Pancreas (tissue), 10 donors: ENCODE results near the gene POLR3B. TPM values are rescaled to one million over a fixed set of nuclear protein-coding genes. Genes with fewer than 3 reads are reported as not detected.

Experiments used
- ATAC-seq, 4 donors: fragments of 200-7000 bp; cut with Tn5 transposase; one replicate each; pipeline versions ENCODE4 v1.8.0 to v1.9.1; 2020; ENCODE audit warnings: mild to moderate bottlenecking in 4 of 4, moderate library complexity in 4 of 4
- DNase-seq, 6 donors: peaks; one replicate each; pipeline ENCODE4 v3.0.0-alpha.2; 2020
- FAIRE-seq: peaks from 2 replicates; lab custom pipeline; 2012; peaks lifted over from hg19 to GRCh38; lab: Jason Lieb, UNC
- H3K27ac ChIP-seq, 4 donors: fragments of 200-600 bp; sonication (generic); 1 replicate in 3 of 4; 2 replicates in 1 of 4; pipeline versions ENCODE4 v1.5.0 to v1.8.0; 2020
- H3K27me3 ChIP-seq, 4 donors: fragments of 200-600 bp; one replicate each; pipeline ENCODE4 v1.8.0; 2021
- H3K36me3 ChIP-seq, 3 donors: fragments of 200-600 bp; sonication (generic) in 1 of 3; one replicate each; pipeline versions ENCODE4 v1.5.0 to v1.8.0; 2020 to 2021
- H3K4me1 ChIP-seq, 3 donors: fragments of 200-600 bp; one replicate each; pipeline ENCODE4 v1.8.0; 2021
- H3K4me3 ChIP-seq, 4 donors: fragments of 200-600 bp; sonication (generic) in 2 of 4; one replicate each; pipeline versions ENCODE4 v1.5.0 to v1.8.0; 2020 to 2021
- H3K9me3 ChIP-seq, 4 donors: fragments of 200-600 bp; one replicate each; pipeline ENCODE4 v1.8.0; 2021
- CTCF ChIP-seq, 4 donors: fragments of 200-600 bp; sonication (generic) in 3 of 4; IDR thresholded peaks; one replicate each; pipeline versions ENCODE4 v1.5.0 to v1.8.0; 2021; ENCODE audit warnings: antibody characterized with exemption in 4 of 4
- WGBS, 2 donors: extraction: QIAGEN DNeasy Blood & Tissue Kit; methylation state at CpG; one replicate each; pipeline ENCODE4 v1.1.7; 2013; 5-methylcytosine and 5-hydroxymethylcytosine counted together
- intact Hi-C, 3 donors: fragments of 100-400 bp; cut with DNase I; formaldehyde crosslinking; loops; one replicate each; pipeline versions ENCODE4 v1.11.1 to v1.14.2; 2022
- polyA plus RNA-seq, 2 donors: library from polyadenylated mRNA; stranded (reverse); fragments of 200-250 nt; gene quantifications; one replicate each; pipeline ENCODE4 v1.2.3, GENCODE V29; 2013
- total RNA-seq, 6 donors: library from RNA; stranded (reverse); fragmentation: NEBNext Ultra II Directional in 4 of 6; extraction: Animal tissue kit (Norgen Biotek cat#: 25700) in 4 of 6; gene quantifications; one replicate each; pipeline versions ENCODE4 v1.2.1 to v1.2.4, GENCODE V29; 2021 to 2023
- donor health status: healthy with polysubstance abuse.
- donor health status: DM: no; HTN: no; CAD: no; lungs with moderate emphysema.
- donor health status: DM: no; HTN: no; CAD: no.
- donor health status: control.
- donor health status: control.
- donor health status: Bipolar disorder and iron deficiency.
- donor health status: DM: yes; HTN: yes; CAD: no.
- donor health status: DM: no; HTN: no; CAD: no.
- donor health status: DM: no; HTN: no; CAD: no.
- donor health status: DM: yes; HTN: yes; CAD: no.

POLR3B gene
- total and polyA plus RNA-seq, 8 donors: 1.9 to 7.9 (median 4.8) TPM

DNA sequence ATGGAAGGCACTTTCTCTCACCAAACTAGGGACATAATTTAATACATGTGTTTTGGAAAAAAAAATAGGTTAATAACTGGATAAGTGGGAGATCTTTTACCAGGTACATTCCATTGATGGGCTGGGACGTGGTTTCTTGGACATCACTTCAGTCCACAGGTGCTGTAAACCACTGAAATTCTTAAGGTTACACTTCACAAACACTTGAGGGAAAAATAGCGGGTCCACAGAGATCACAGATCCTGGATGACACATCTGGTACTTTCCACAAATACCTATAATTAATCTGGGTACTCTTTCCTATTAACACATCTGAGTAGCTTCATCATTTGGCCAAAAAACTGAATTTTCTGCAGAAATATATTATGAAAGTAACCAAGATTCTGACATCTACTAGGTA lies 85.0 kb downstream of the POLR3B start:
- no peak for FAIRE-seq
- TF ChIP-seq CTCF (IDR thresholded peaks at IDR 0.05): no peak
- Histone ChIP-seq H3K9me3 (no peaks in the 10 kb centered on the region), H3K27me3 (no peaks in the 10 kb centered on the region), H3K4me1 (no peaks in the 10 kb centered on the region), H3K36me3 (peaks cover 0 to 18% (median 0%) of the 10 kb centered on the region in 3 donors), H3K4me3 (no peak overlapping the region), H3K27ac (no peak overlapping the region)
- 90 to 92% methylated on average over 2 of the region's 2 CpGs for WGBS, 2 donors
- no peak for DNase-seq
- intact Hi-C loops: no loop called here
- no peak for ATAC-seq

GRCh38 chr12:106445053-106445452 lies 87.5 kb downstream of the POLR3B start:
- 0% methylated on average over 1 of the region's 1 CpG for WGBS, 2 donors
- DNase-seq (no peak), ATAC-seq (no peak), FAIRE-seq (no peak)
- Histone ChIP-seq H3K36me3 (peaks cover 0 to 13% (median 0%) of the 10 kb centered on the region in 3 donors), H3K27ac (no peak overlapping the region), H3K4me1 (no peaks in the 10 kb centered on the region), H3K9me3 (no peaks in the 10 kb centered on the region), H3K27me3 (no peaks in the 10 kb centered on the region), H3K4me3 (no peak overlapping the region)
- no peak for TF ChIP-seq CTCF (IDR thresholded peaks at IDR 0.05)
- intact Hi-C loops: no loop called here

GRCh38 chr12:106445959-106446358 lies 88.4 kb downstream of the POLR3B start:
- FAIRE-seq: no peak
- intact Hi-C loops: no loop called here

GRCh38 chr12:106446419-106447092 lies 89.0 kb downstream of the POLR3B start:
- FAIRE-seq: no peak
- DNase-seq: no peak
- TF ChIP-seq CTCF (IDR thresholded peaks at IDR 0.05): no peak

More at GRCh38 chr12:106445959-106446358, 88.4 kb downstream of the POLR3B start:
- no peak for ATAC-seq
- peaks cover 0 to 13% (median 0%) of the 10 kb centered on the region in 3 donors for H3K36me3 ChIP-seq
- WGBS, 2 donors: 80 to 82% methylated on average over 5 of the region's 5 CpGs
- no peaks in the 10 kb centered on the region for H3K9me3 ChIP-seq
- no peak overlapping the region for H3K27ac ChIP-seq
- no peak overlapping the region for H3K4me3 ChIP-seq
- no peaks in the 10 kb centered on the region for H3K4me1 ChIP-seq
- TF ChIP-seq CTCF (IDR thresholded peaks at IDR 0.05): no peak
- no peak for DNase-seq
- no peaks in the 10 kb centered on the region for H3K27me3 ChIP-seq

DNA sequence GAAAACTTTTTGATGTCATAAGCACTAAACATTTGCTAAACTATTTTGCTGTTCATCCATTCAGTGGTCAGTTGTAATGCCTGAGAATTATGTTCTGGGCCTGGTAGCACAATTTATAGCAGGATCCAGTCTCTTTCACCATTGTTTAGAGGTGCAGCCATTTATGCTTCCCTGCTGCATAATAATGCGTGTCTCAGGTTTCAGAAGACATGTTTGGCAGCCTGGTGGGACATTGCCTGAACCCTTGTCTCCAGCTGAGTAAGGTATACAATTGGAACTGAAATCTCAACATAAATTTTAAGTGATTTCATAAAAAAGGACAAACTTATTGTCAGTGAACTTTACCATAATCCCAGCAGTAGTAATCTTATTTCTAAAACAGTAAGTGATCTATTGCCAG lies 94.8 kb downstream of the POLR3B start:
- no peak for TF ChIP-seq CTCF (IDR thresholded peaks at IDR 0.05)
- H3K27ac ChIP-seq: no peak overlapping the region
- ATAC-seq (no peak), DNase-seq (no peak), FAIRE-seq (no peak)
- no peaks in the 10 kb centered on the region for H3K9me3 ChIP-seq
- H3K4me3 ChIP-seq: no peak overlapping the region
- 95 to 100% methylated on average over 1 of the region's 1 CpG for WGBS, 2 donors
- no peaks in the 10 kb centered on the region for H3K4me1 ChIP-seq
- intact Hi-C loops: no loop called here
- H3K27me3 ChIP-seq: no peaks in the 10 kb centered on the region
- peaks cover 0 to 8% (median 0%) of the 10 kb centered on the region in 3 donors for H3K36me3 ChIP-seq

More at GRCh38 chr12:106446419-106447092, 89.0 kb downstream of the POLR3B start:
- Histone ChIP-seq H3K27me3 (no peaks in the 10 kb centered on the region), H3K27ac (no peak overlapping the region), H3K36me3 (peaks cover 0 to 13% (median 0%) of the 10 kb centered on the region in 3 donors), H3K4me3 (no peak overlapping the region), H3K9me3 (no peaks in the 10 kb centered on the region), H3K4me1 (no peaks in the 10 kb centered on the region)
- WGBS, 2 donors: 58 to 60% methylated on average over 7 of the region's 7 CpGs
- intact Hi-C loops: no loop called here
- no peak for ATAC-seq
